GM12878 (cell line): ENCODE data around the gene KCNJ10. TPM values are rescaled to one million over a fixed set of nuclear protein-coding genes. Genes with fewer than 3 reads are reported as not detected.

Source experiments
- ATAC-seq: fragments of 200-7000 bp; cut with Tn5 transposase; 3 replicates; pipeline ENCODE4 v1.9.1; 2020; ENCODE audit warnings: mild to moderate bottlenecking, moderate library complexity
- BruUV-seq: library from RNA; stranded (reverse); fragments of 400-500 nt; replicated peaks from 2 replicates; lab custom pipeline; 2021; lab: Mats Ljungman, UMichigan
- CTCF ChIA-PET: fragments of 300-600 bp; sonication (Branson Sonifier 250); formaldehyde crosslinking; extraction: SDS; loops from one replicate; lab custom pipeline; 2021; ENCODE audit warnings: inconsistent platforms; lab: Yijun Ruan, JAX
- POLR2A ChIA-PET: fragments of 350-600 bp; formaldehyde crosslinking; extraction: SDS; loops from one replicate; lab custom pipeline; 2021; ENCODE audit warnings: inconsistent platforms; lab: Charles Lee
- RAD21 ChIA-PET: fragments of 300-600 bp; sonication (Branson Sonifier 250); formaldehyde crosslinking; loops from one replicate; lab custom pipeline; 2023; ENCODE audit warnings: antibody characterized with exemption; ENCODE audit not compliant: unreplicated experiment; lab: Charles Lee
- SMC1A ChIA-PET: fragments of 300-600 bp; sonication (Branson Sonifier 250); formaldehyde crosslinking; loops from one replicate; lab custom pipeline; 2023; ENCODE audit not compliant: unreplicated experiment, uncharacterized antibody; lab: Charles Lee
- DNase-seq: peaks from one replicate; pipeline ENCODE4 v3.0.0-alpha.2; 2011; ENCODE audit warnings: low read depth, low spot score
- FAIRE-seq: peaks from 3 replicates; lab custom pipeline; 2011; peaks lifted over from hg19 to GRCh38; lab: Jason Lieb, UNC
- H2AFZ ChIP-seq: 2 replicates; pipeline ENCODE4 v1.6.0; 2011; ENCODE audit warnings: low read depth, low read length, control low read depth; ENCODE audit not compliant: control insufficient read depth
- H3K27ac ChIP-seq: 2 replicates; pipeline ENCODE4 v1.5.1; 2011; ENCODE audit warnings: control low read depth; ENCODE audit not compliant: control insufficient read depth, insufficient read depth
- H3K27me3 ChIP-seq, 2 experiments: replicated peaks in 1 of 2; 2 replicates each; pipeline versions ENCODE4 v1.6.0 to v1.6.1; 2011; ENCODE audit warnings: low read length in 1 of 2; ENCODE audit not compliant: control insufficient read depth in 2 of 2, insufficient read depth in 2 of 2
- H3K36me3 ChIP-seq, 2 experiments: 2 replicates each; pipeline ENCODE4 v1.5.1; 2011; ENCODE audit warnings: low read length in 1 of 2; ENCODE audit not compliant: control insufficient read depth in 2 of 2, insufficient read depth in 2 of 2
- H3K4me1 ChIP-seq: 2 replicates; pipeline ENCODE4 v1.6.1; 2011; ENCODE audit warnings: mild to moderate bottlenecking, low read length, moderate library complexity, mixed read lengths; ENCODE audit not compliant: control insufficient read depth, insufficient read depth
- H3K4me2 ChIP-seq: 2 replicates; pipeline ENCODE4 v1.6.0; 2011; ENCODE audit warnings: control low read depth; ENCODE audit not compliant: control insufficient read depth, insufficient read depth
- H3K4me3 ChIP-seq: fragments of 200-600 bp; sonication (generic); 2 replicates; pipeline ENCODE4 v1.5.1; 2016
- H3K79me2 ChIP-seq: 2 replicates; pipeline ENCODE4 v1.6.0; 2011; ENCODE audit warnings: low read length; ENCODE audit not compliant: control insufficient read depth, insufficient read depth
- H3K9ac ChIP-seq: 2 replicates; pipeline ENCODE4 v1.8.0; 2011; ENCODE audit warnings: low read length, control low read depth, mixed read lengths; ENCODE audit not compliant: control insufficient read depth, insufficient read depth
- H3K9me3 ChIP-seq: replicated peaks from 3 replicates; pipeline ENCODE4 v1.5.1; 2011; ENCODE audit warnings: mild to moderate bottlenecking, low read length; ENCODE audit not compliant: control insufficient read depth, insufficient read depth
- H4K20me1 ChIP-seq: 2 replicates; pipeline ENCODE4 v1.6.0; 2011; ENCODE audit not compliant: control insufficient read depth, insufficient read depth
- CUX1 ChIP-seq: IDR thresholded peaks from 2 replicates; pipeline ENCODE4 v1.6.1; 2012; ENCODE audit warnings: improper control_type of control experiment, low read depth, low read length; ENCODE audit not compliant: insufficient replicate concordance
- GATAD2B ChIP-seq: fragments of 450-650 bp; conservative IDR thresholded peaks from 2 replicates; pipeline ENCODE4 v1.6.1; 2017; ENCODE audit warnings: low read depth, mild to moderate bottlenecking, moderate library complexity
- IKZF2 ChIP-seq, 2 experiments: fragments of 450-650 bp; IDR thresholded peaks; 2 replicates each; pipeline ENCODE4 v1.6.1; 2017; ENCODE audit warnings: mild to moderate bottlenecking in 2 of 2, moderate library complexity in 2 of 2
- KDM1A ChIP-seq: fragments of 200-600 bp; sonication (generic); IDR thresholded peaks from 2 replicates; pipeline ENCODE4 v1.6.1; 2016; ENCODE audit warnings: borderline replicate concordance
- RCOR1 ChIP-seq: conservative IDR thresholded peaks from 2 replicates; pipeline ENCODE4 v1.6.1; 2012; ENCODE audit warnings: low read depth, low read length, improper control_type of control experiment
- SIX5 ChIP-seq: IDR thresholded peaks from 2 replicates; pipeline ENCODE4 v1.6.1; 2011; ENCODE audit warnings: mild to moderate bottlenecking, low read depth, low read length, moderate library complexity; ENCODE audit not compliant: severe bottlenecking
- SMC3 ChIP-seq: IDR thresholded peaks from 2 replicates; pipeline ENCODE4 v1.6.1; 2011; ENCODE audit warnings: low read length, improper control_type of control experiment, borderline replicate concordance
- ZNF592 ChIP-seq: fragments of 450-650 bp; IDR thresholded peaks from 2 replicates; pipeline ENCODE4 v1.6.1; 2017; ENCODE audit warnings: mild to moderate bottlenecking, moderate library complexity
- ZNF622 ChIP-seq: fragments of 450-650 bp; IDR thresholded peaks from 2 replicates; pipeline ENCODE4 v1.6.1; 2017; ENCODE audit warnings: mild to moderate bottlenecking, inconsistent platforms
- WGBS: methylation state at CpG from one replicate; pipeline ENCODE4 v1.1.6; 2016; ENCODE audit warnings: low lambda C conversion rate; ENCODE audit not compliant: insufficient replicate concordance, insufficient coverage; ENCODE audit errors: missing lambda C conversion rate; 5-methylcytosine and 5-hydroxymethylcytosine counted together
- in situ Hi-C: fragments of 300-500 bp; cut with MboI; formaldehyde crosslinking; loops from 9 replicates; pipeline ENCODE4 v1.14.3; 2018; ENCODE audit warnings: mixed read lengths
- intact Hi-C: fragments of 100-400 bp; cut with micrococcal nuclease; formaldehyde crosslinking; loops from one replicate; pipeline ENCODE4 v1.14.2; 2022; ENCODE audit not compliant: unreplicated experiment
- polyA plus RNA-seq, 11 experiments: library from polyadenylated mRNA; depleted of rRNA in 4 of 11; unstranded in 6 of 11; stranded (reverse) in 5 of 11; fragments of >200 nt; fragmentation: Nextera tagmentation in 4 of 11; fragmentation: Illumina TruSeq in 1 of 11; extraction: Ambion mirVana in 4 of 11; extraction: Trizol in 1 of 11; gene quantifications; 1 replicate in 1 of 11; 2 replicates in 10 of 11; pipeline versions ENCODE4 v1.2.1 to v1.2.3, GENCODE V29; 2011 to 2016; ENCODE audit warnings: inconsistent platforms in 2 of 11, missing spikeins in 2 of 11, low read depth in 1 of 11
- total RNA-seq, 4 experiments: library from RNA; depleted of rRNA in 3 of 4; stranded (reverse); fragments of >200 nt in 3 of 4; fragmentation: Illumina TruSeq in 1 of 4; extraction: Trizol in 1 of 4; gene quantifications; 2 replicates each; pipeline versions ENCODE4 v1.2.1 to v1.2.3, GENCODE V29; 2013 to 2021
- TF ChIP-seq, protein P1 (sequence below): IDR thresholded peaks from 2 replicates; pipeline ENCODE4 v1.6.1; 2011; ENCODE audit warnings: borderline replicate concordance, low read depth, mild to moderate bottlenecking, moderate library complexity, mixed read lengths, low read length; ENCODE audit not compliant: insufficient read depth; ENCODE audit errors: extremely low read length

The KCNJ10 gene
- total and polyA plus RNA-seq, 10 of the 15 experiments (the other 5 are each of a cell fraction or from before 2014, with no cell fraction given): 0.01 to 0.29 (median 0.09) TPM; not detected in 2

DNA sequence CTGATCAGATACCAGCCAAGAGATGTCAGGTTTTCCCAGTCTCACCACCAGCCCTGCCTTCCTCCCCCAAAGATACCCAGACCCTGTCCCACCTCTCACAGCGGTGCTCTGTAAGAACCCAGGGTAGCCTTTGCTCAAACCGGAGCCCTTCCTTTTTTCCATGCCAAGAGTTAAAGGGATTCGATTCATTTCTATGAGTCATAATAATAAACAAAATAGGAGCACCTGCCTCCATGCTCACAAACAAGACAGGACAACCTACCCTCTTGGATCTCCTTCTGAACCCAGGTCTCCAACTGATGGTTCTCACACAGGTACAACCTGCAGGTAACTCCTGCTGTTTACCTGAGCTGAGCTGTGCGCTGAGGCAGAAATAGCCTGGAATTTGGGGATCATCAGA is 39.7 kb upstream of the KCNJ10 start (continued):
- TF ChIP-seq ZNF592 (no peak), SIX5 (no peak), GATAD2B (no peak), ZNF622 (no peak), KDM1A (no peak)

DNA sequence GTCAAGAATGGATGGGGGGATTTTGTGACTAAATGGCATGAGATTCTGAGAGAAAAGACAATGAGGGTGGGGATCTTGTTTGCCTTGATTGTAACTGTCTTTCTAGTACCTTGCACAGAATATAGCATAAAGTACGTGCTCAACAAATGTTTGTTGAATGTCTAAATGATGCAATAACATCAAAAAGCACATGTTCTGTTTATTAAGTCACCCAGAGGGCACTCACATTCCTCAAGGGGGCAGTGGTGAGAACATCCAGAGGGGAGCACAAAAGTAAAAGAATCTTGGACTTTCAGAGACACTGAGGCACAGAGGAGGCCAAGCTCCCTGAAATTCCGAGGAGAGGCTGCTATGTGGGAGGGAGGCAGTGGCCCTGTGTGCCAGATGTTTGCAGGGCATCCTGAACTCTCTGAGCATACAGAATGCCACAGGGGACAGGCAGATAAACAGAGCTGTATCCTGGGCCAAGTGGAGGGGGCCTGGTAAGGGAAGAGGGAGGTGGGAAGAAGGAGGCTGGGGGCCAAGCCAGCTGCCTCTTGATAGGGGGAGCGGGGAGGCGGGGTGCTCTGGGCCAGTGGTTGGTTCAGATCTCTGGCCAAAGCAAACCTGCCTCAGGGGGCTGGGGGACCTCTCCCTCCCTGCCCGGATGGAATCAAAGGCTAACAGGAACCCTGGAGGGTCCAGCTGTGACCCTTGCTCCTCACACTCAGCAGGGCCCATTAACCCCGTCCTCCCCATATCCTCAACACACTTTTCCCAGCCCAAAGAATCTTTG is 39.1 kb upstream of the KCNJ10 start:
- FAIRE-seq (peak; percentile 79), DNase-seq (no peak), ATAC-seq (peak; percentile 70)
- SMC1A ChIA-PET: interaction anchor here (1.0 to 2.7 kb wide), 4 partner anchors 13 to 267 kb away, joined by 3 to 19 read pairs (median 4); no protein-coding TSS in a partner anchor
- Histone ChIP-seq H3K36me3 (no peaks in the 10 kb centered on the region), H3K79me2 (no peaks in the 10 kb centered on the region), H3K27me3 (no peaks in the 10 kb centered on the region; a peak in 1 of 4 replicates), H2AFZ (no peak overlapping the region; the same call in 1 of the 2 replicates), H3K4me2 (no peak overlapping the region), H3K4me1 (no peaks in the 10 kb centered on the region), H3K4me3 (no peak overlapping the region), H3K9ac (no peak overlapping the region), H3K9me3 (no peaks in the 10 kb centered on the region), H4K20me1 (no peaks in the 10 kb centered on the region), H3K27ac (no peak overlapping the region)
- CTCF ChIA-PET: interaction anchor here (0.6 to 11.6 kb wide), 17 partner anchors 11 to 980 kb away, joined by 3 to 189 read pairs (median 4); partner anchors contain the start of genes IGSF8 and NECTIN4
- WGBS: 10% methylated on average over 6 of the region's 6 CpGs
- in situ Hi-C loops: no loop called here
- intact Hi-C loops: loop anchor here (2.0 kb wide), 1 partner anchor 144 kb away; no protein-coding TSS in a partner anchor
- no TSS peak for BruUV-seq
- POLR2A ChIA-PET: interaction anchor here (0.8 kb wide), 1 partner anchor 80 kb away, joined by 4 read pairs; no protein-coding TSS in a partner anchor
- RAD21 ChIA-PET: interaction anchor here (0.8 to 2.2 kb wide), 3 partner anchors 8 to 269 kb away, joined by 3 to 14 read pairs (median 3); no protein-coding TSS in a partner anchor
- no peak for TF ChIP-seq RCOR1
- TF ChIP-seq SMC3: peak; percentile 32; the same call in 1 of the 2 replicates
- no peak for TF ChIP-seq CUX1
- TF ChIP-seq IKZF2 (IDR thresholded peaks at IDR 0.05): no peak
- TF ChIP-seq, protein P1, sequence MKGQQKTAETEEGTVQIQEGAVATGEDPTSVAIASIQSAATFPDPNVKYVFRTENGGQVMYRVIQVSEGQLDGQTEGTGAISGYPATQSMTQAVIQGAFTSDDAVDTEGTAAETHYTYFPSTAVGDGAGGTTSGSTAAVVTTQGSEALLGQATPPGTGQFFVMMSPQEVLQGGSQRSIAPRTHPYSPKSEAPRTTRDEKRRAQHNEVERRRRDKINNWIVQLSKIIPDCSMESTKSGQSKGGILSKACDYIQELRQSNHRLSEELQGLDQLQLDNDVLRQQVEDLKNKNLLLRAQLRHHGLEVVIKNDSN: no peak
